GM19239 (cell line): ENCODE results near the gene GOLM1.
"Not testable (repeated sequence)": the region's sequence is repeated elsewhere in the genome, so short reads cannot be mapped to it uniquely, and the experiment has no call there.

ENCODE experiments used
- DNase-seq: peaks from one replicate; pipeline ENCODE4 v3.0.0; 2011; ENCODE audit warnings: low spot score; ENCODE audit not compliant: insufficient read length
- FAIRE-seq: peaks from 2 replicates; lab custom pipeline; 2011; peaks lifted over from hg19 to GRCh38; lab: Jason Lieb, UNC

Gene GOLM1

DNA sequence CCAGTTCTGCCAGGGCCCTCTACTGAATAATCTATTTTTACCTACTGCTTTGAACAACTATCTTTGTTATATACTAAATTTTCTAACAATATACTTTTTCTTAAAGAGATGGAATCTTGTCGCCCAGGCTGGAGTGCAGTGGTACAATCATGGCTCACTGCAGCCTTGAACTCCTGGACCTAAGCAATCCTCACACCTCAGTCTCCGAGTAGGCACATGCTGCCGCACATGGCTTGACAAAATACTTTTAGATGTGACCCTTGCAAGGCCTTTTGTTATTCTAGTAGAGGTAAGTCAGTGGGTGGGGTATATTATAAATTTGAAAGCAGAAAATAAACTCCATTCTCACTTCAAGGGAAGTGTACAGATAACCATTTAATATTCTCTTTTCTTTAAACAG lies 7.9 kb downstream of the GOLM1 start:
- DNase-seq: no peak
- no peak for FAIRE-seq

- FAIRE-seq: no peak
- no peak for DNase-seq
These were observed 16.5 kb downstream of the GOLM1 start for GRCh38 chr9:86082870-86083269.

- DNase-seq (no peak), FAIRE-seq (no peak)
These were observed 19.4 kb downstream of the GOLM1 start for GRCh38 chr9:86079865-86080469.

GRCh38 chr9:86079421-86079831 lies 19.9 kb downstream of the GOLM1 start:
- FAIRE-seq (no peak), DNase-seq (no peak)

DNA sequence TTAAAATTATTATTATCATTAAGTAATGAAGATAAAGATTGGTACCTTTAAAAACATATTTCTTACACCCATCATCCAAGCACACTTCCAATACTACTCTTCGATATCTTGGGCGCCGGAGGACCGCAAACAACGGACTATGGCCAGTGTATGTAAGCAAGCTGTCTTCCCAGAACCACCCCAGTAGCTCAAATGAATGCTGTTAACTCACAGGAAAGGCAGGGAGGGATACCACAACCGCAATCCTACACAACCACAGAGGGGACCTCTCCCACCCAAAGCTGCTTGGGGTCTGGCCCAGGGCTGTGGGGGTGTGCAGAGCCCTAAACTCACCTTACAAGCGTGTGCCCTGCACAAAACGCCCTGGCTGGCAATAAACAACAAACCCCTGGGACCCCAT lies 20.6 kb downstream of the GOLM1 start:
- FAIRE-seq: no peak

GRCh38 chr9:86077276-86077675 lies 22.1 kb downstream of the GOLM1 start:
- DNase-seq (no peak), FAIRE-seq (no peak)

More for the DNA sequence above, 20.6 kb downstream of the GOLM1 start:
- no peak for DNase-seq

DNA sequence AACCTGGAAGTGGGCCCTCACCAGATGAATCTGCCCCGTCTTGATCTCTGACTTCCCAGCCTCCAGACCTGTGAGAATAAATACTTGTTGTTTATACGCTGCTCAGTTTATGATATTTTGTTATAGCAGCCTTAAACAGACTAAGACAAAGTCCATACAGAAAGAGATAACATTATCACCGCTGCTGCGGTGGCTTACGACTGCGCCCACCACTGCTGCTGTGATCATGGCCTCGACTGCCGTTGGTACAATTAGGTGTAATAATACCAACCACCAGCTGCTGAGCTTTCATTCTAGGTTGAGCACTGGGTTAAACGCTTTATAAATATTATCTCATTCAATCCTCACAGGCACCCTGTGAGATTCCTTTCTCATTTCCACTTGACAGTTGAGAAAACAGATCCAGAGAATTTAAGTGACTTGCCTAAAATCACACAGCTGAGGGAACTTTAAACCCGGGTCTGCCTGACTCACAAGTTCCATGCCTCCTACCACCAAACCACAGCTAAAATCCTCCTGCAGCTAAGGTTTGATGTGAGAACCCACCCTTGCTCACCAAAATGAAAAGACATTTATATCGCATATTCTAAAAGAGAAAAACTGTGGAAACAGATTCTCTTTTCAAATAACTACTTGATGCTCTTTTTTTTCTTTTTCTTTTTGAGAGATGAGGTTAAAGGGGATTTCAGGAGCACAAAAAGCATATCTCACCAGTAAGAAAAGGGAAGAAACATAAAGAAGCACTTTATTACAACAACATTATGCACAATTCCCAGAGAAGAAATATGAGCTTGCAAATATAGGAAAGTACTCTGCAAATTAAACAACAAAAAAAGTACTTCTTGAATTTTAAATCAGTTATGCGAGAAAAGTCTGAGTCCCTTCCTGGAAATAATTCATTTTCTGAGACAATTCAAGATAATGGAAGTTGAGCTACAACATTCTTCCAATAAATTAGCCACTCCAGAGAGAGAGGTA lies 23.9 kb downstream of the GOLM1 start:
- FAIRE-seq: no peak

GRCh38 chr9:86073839-86074238 lies 25.5 kb downstream of the GOLM1 start:
- DNase-seq: no peak
- no peak for FAIRE-seq

More for the DNA sequence above, 23.9 kb downstream of the GOLM1 start:
- no peak for DNase-seq

DNA sequence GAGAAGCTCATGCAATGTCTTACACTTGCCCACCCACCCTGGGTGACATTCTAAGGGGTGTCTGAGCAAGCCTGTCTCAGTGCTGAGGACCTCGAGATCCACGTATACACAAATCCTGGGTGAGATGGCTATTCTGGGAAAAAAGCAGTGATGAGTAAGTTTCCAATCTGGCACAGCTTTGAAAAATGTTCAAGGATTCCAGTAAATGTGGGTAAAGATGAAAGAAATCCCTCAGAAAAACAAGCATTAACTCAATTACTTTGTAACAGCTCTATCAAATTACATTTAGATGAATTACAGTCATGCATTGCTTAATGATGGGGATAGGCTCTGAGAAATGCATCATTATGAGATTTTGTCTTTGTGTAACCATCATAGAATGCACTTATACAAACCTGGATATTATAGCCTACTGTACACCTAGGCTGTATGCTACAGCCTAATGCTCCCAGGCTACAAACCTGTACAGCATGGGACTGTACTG lies 26.9 kb downstream of the GOLM1 start:
- no peak for FAIRE-seq
- DNase-seq: no peak

- FAIRE-seq (no peak), DNase-seq (no peak)
These were observed 30.0 kb downstream of the GOLM1 start for GRCh38 chr9:86069206-86069869.

DNA sequence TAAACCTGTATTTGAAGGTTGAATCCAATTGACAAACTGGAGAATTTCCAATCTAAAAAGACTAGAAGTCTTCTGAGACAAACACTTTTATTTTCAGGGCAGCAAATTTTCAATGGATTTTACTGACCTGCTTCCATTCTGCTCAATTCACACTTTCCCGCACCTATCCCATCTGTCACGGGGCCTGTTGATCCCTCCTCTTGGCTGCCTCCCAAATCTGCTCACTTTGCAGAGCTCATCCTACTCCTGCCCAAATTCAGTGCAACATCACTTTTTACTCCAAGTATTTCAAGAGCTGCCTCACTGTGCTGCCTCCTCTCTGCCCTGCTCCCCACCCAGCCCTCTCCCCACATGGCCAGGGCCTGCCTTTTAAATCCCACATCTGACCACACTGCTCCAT lies 35.1 kb downstream of the GOLM1 start:
- DNase-seq (no peak), FAIRE-seq (no peak)

DNA sequence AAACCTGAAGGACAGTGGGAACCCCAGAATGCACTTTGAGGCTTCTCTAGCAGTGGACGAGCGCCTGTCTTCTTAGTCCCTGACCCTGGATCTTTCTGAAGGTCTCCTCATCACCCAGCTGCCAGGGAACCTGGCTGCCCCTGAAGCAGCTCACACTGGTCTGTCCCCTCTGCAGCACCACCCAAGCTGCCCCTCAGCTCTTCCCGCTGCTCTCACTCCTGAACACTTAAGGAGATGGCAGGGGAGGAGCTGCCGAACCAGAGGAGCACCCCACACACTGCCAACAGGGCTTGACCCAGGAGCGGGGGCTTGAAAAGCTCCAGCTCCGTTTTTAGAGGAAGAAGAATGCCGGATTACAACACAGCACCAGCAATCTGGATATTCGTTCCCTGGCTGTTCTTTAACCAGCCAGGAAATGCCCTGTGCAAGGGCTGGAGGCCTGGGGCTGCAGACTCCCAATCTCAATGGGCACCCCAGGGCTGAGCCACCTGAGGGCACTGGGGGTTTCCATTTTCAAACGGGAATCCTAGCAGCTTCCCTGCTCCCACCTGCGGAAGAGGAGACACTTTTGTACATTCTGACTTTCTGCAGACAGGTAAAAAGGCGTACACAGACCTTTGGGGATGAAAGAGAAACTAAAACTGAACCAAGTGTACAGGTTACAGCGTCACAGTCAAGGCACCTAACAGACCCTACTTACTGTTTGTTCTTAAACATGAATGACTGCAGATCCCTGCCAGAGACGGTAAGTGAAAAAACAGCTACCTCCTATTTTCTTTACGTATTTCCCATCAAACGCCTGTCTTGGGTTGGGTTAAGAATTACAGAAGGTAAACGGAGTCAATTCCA lies 36.3 kb downstream of the GOLM1 start:
- FAIRE-seq: peak; percentile 4

DNA sequence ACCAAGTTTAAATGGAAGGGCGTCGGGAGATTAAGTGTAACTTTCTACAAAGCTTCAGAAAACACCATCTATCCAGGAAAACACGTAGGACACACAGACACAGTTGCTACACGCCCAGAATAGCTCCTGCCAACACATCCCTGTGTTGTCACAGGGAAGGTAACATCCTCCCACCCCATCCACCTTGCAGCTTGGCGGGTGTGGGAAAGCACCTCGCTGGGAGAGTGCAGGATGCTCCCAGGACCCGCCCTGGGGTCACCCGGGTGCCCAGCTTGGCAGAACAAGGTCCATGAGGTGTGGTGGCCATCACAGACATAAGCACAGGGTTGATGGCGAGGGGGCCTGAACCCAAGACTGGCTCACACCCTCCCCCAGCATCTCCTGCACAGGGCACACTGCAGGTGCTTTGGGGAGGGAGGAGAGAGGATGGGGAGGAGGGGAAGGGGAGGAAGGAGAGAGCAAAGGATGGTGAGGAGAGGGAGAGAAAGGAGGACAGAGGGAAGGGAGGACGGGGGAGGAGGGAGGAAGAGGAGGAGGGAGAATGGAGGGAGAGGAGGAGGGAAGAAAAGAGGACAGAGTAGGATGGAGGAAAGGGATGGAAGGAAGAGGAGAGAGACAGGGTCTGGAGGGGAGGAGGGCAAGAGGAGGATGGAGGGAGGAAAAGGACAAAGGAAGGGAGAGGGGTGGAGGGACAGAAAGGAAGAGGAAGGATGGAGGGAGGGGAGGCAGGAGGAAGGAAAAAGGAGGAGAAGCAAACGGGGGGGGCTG lies 37.2 kb downstream of the GOLM1 start:
- DNase-seq (no peak), FAIRE-seq (no peak)

More for the DNA sequence above, 36.3 kb downstream of the GOLM1 start:
- DNase-seq: no peak

DNA sequence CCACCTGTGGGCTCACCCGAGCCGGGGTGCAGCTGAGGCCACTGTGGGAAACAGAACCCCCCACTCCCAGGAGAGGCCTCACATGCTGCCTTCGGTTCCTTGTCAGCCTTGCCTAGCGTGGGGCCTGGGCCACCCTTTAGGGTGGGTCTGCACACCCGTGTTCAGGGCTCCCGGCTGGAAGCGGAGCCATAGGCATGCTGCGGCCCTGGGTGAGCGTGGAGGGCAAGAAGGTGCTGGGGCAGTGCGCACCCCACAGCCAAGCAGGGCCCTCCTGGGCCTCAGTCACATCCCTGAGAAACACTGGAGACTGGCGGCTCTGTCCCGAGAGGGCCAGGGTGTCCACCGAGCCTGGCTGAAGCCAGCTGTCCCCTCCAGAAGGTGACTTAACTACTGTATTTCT lies 41.9 kb downstream of the GOLM1 start:
- DNase-seq: no peak
- FAIRE-seq: no peak

DNA sequence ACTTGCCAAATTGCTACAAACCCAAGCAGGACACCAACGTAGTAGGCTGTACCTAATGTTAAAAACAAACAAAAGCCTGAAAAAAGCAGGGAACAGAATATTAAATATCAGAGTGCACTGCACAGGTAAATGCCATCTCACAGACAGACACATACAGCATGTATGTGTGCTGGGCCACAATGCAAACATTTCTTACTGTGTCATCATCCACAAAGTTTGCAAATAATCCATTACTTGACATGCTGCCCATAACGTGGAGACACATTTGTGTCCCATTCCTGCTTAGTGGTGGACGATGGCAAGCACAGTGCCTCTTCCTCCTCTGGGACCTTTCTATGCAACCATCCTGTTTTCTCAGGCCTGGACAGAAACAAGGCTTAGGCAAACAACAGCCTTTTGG lies 44.7 kb downstream of the GOLM1 start:
- FAIRE-seq (no peak), DNase-seq (no peak)

- FAIRE-seq (no peak), DNase-seq (no peak)
These were observed 46.5 kb downstream of the GOLM1 start for GRCh38 chr9:86052556-86053468.

DNA sequence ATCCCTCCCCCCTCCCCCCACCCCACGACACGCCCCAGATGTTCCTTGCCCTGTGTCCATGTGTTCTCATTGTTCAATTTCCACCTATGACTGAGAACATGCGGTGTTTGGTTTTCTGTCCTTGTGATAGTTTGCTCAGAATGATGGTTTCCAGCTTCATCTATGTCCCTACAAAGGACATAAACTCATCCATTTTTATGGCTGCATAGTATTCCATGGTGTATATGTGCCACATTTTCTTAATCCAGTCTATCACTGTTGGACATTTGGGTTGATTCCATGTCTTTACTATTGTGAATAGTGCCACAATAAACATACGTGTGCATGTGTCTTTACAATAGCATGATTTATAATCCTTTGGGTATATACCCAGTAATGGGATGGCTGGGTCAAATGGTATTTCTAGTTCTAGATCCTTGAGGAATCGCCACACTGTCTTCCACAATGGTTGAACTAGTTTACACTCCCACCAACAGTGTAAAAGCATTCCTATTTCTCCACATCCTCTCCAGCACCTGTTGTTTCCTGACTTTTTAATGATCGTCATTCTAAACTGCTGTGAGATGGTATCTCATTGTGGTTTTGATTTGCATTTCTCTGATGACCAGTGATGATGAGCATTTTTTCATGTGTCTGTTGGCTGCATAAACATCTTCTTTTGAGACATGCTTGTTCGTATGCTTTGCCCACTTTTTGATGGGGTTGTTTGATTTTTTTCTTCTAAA lies 51.2 kb downstream of the GOLM1 start:
- not testable (repeated sequence) for FAIRE-seq, DNase-seq
